HepG2 (cell line): Measurements from ENCODE around the gene LTA. TPM values are rescaled to one million over a fixed set of nuclear protein-coding genes. Genes with fewer than 3 reads are reported as not detected.

ENCODE experiments used
- ATF3 ChIP-seq: sonication (generic); formaldehyde crosslinking; IDR thresholded peaks from 2 replicates; pipeline ENCODE4 v1.4.0; 2020; ENCODE audit warnings: missing genetic modification reagents
- ATF5 ChIP-seq: sonication (generic); formaldehyde crosslinking; IDR thresholded peaks from 2 replicates; pipeline ENCODE4 v1.4.0; 2020; ENCODE audit warnings: mild to moderate bottlenecking, low read depth, missing genetic modification reagents
- CREB1 ChIP-seq, 2 experiments: fragments of 450-650 bp in 1 of 2; IDR thresholded peaks; 2 replicates each; pipeline ENCODE4 v1.6.1; 2016 to 2017; ENCODE audit warnings: control low read depth in 1 of 2, mild to moderate bottlenecking in 1 of 2, missing compliant biosample characterization in 1 of 2, missing genetic modification characterization in 1 of 2
- KIAA2018 ChIP-seq: sonication (generic); formaldehyde crosslinking; IDR thresholded peaks from 2 replicates; pipeline ENCODE4 v1.5.0; 2020; ENCODE audit warnings: mild to moderate bottlenecking, missing genetic modification reagents, borderline replicate concordance
- MED8 ChIP-seq: sonication (generic); formaldehyde crosslinking; IDR thresholded peaks from 2 replicates; pipeline ENCODE4 v1.8.1; 2023; ENCODE audit warnings: mild to moderate bottlenecking, missing genetic modification reagents; ENCODE audit not compliant: insufficient replicate concordance
- NCOA2 ChIP-seq: sonication (generic); formaldehyde crosslinking; IDR thresholded peaks from 2 replicates; pipeline ENCODE4 v1.8.0; 2022; ENCODE audit warnings: inconsistent platforms
- RELA ChIP-seq: sonication (generic); formaldehyde crosslinking; IDR thresholded peaks from 2 replicates; pipeline ENCODE4 v1.4.0; 2020; ENCODE audit warnings: missing genetic modification reagents
- SMARCC2 ChIP-seq: fragments of 450-650 bp; IDR thresholded peaks from 2 replicates; pipeline ENCODE4 v1.6.1; 2017; ENCODE audit warnings: antibody characterized with exemption, mild to moderate bottlenecking
- TRAFD1 ChIP-seq: sonication (generic); formaldehyde crosslinking; IDR thresholded peaks from 2 replicates; pipeline ENCODE4 v1.5.1; 2020; ENCODE audit warnings: missing genetic modification reagents, mild to moderate bottlenecking, borderline replicate concordance
- ZNF253 ChIP-seq: sonication (generic); formaldehyde crosslinking; IDR thresholded peaks from 2 replicates; pipeline ENCODE4 v1.8.0; 2022; ENCODE audit warnings: mild to moderate bottlenecking, missing genetic modification reagents, borderline replicate concordance
- ZNF672 ChIP-seq: sonication (generic); formaldehyde crosslinking; IDR thresholded peaks from 2 replicates; pipeline ENCODE4 v1.8.1; 2022; ENCODE audit warnings: missing genetic modification reagents
- ZNF687 ChIP-seq: sonication (generic); formaldehyde crosslinking; IDR thresholded peaks from 2 replicates; pipeline ENCODE4 v1.5.1; 2020; ENCODE audit warnings: mild to moderate bottlenecking, missing genetic modification reagents, moderate library complexity
- polyA plus RNA-seq, 8 experiments: library from polyadenylated mRNA; depleted of rRNA in 3 of 8; stranded (reverse) in 7 of 8; unstranded in 1 of 8; fragments of >200 nt; fragmentation: Illumina TruSeq in 4 of 8; extraction: Trizol in 4 of 8; gene quantifications; 2 replicates each; pipeline versions ENCODE4 v1.2.1 to v1.2.3, GENCODE V29; 2011 to 2016; ENCODE audit warnings: low read depth in 4 of 8, missing spikeins in 1 of 8, mixed read lengths in 1 of 8; ENCODE audit not compliant: insufficient read depth in 1 of 8
- total RNA-seq, 5 experiments: library from RNA; depleted of rRNA; stranded (reverse); fragments of >200 nt; fragmentation: Illumina TruSeq; extraction: Trizol; gene quantifications; 2 replicates each; pipeline ENCODE4 v1.2.3, GENCODE V29; 2016; ENCODE audit warnings: low read depth in 1 of 5

Gene LTA
- total and polyA plus RNA-seq, 2 of the 13 experiments (the other 11 are each of a cell fraction or from before 2014, with no cell fraction given) = 0.09 TPM; not detected in 1

GRCh38 chr6:31619805-31620585 lies 47.9 kb downstream of the LTA start (continued):
- peak; percentile 94 for TF ChIP-seq CREB1 (IDR thresholded peaks at IDR 0.05)
- peak; percentile 95 for TF ChIP-seq CREB1 (CRISPR knock-in tag; IDR thresholded peaks at IDR 0.05)
- TF ChIP-seq ZNF687 (CRISPR knock-in tag) = peak; percentile 89
- TF ChIP-seq NCOA2 (CRISPR knock-in tag) = peak; percentile 34; the same call in 1 of the 2 replicates
- no peak for TF ChIP-seq MED8 (CRISPR knock-in tag)
- no peak for TF ChIP-seq ZNF672 (CRISPR knock-in tag)
- no peak for TF ChIP-seq SMARCC2
- TF ChIP-seq KIAA2018 (CRISPR knock-in tag) = 0 out of 2 replicates have a peak, but pooled peaks have one; percentile 33
- no peak for TF ChIP-seq RELA (CRISPR knock-in tag)
- no peak for TF ChIP-seq ZNF253 (CRISPR knock-in tag)
- TF ChIP-seq ATF3 (CRISPR knock-in tag) = peak; percentile 63; the same call in 1 of the 2 replicates
- TF ChIP-seq ATF5 (CRISPR knock-in tag) = no peak
- TF ChIP-seq TRAFD1 = no peak; the same call in 1 of the 2 replicates
